Testis (tissue), 3 donors: ENCODE results near the gene PLLP. TPM values are rescaled to one million over a fixed set of nuclear protein-coding genes. Genes with fewer than 3 reads are reported as not detected.

Experiments
- DNase-seq: peaks from one replicate; pipeline ENCODE4 v3.0.0-alpha.2; 2019
- H3K27ac ChIP-seq, 2 donors: fragments of 200-600 bp; sonication (generic); one replicate each; pipeline ENCODE4 v1.5.1; 2019
- H3K27me3 ChIP-seq: fragments of 200-600 bp; sonication (generic); one replicate; pipeline ENCODE4 v1.5.1; 2019
- H3K36me3 ChIP-seq: fragments of 200-600 bp; sonication (generic); one replicate; pipeline ENCODE4 v1.5.1; 2017; ENCODE audit warnings: low read depth; ENCODE audit errors: missing control alignments
- H3K4me1 ChIP-seq: fragments of 200-600 bp; sonication (generic); one replicate; pipeline ENCODE4 v1.5.1; 2019
- H3K4me3 ChIP-seq, 2 donors: fragments of 200-600 bp; sonication (generic); one replicate each; pipeline ENCODE4 v1.5.1; 2017 to 2019
- H3K9me3 ChIP-seq: fragments of 200-600 bp; sonication (generic); one replicate; pipeline ENCODE4 v1.5.1; 2017
- POLR2A ChIP-seq: fragments of 450-650 bp; IDR thresholded peaks from one replicate; pipeline ENCODE4 v1.6.1; 2017; ENCODE audit warnings: antibody characterized with exemption, mild to moderate bottlenecking, moderate library complexity
- WGBS, 2 donors: methylation state at CpG; one replicate each; pipeline ENCODE4 v1.1.5; 2018; 5-methylcytosine and 5-hydroxymethylcytosine counted together
- intact Hi-C: fragments of 100-400 bp; cut with DNase I; formaldehyde crosslinking; loops from one replicate; pipeline ENCODE4 v1.15.1; 2023; ENCODE audit warnings: low total_unique reads
- polyA plus RNA-seq: library from polyadenylated mRNA; stranded (reverse); fragments of 350-450 nt; fragmentation: Illumina TruSeq; extraction: RNeasy Lipid Tissue Mini Kit (QIAGEN cat#74804); gene quantifications from one replicate; pipeline ENCODE4 v1.2.3, GENCODE V29; 2014; ENCODE audit warnings: low read depth, low replicate concordance; ENCODE audit not compliant: insufficient read depth
- total RNA-seq, 2 donors: library from RNA; depleted of rRNA; stranded (reverse); fragments of >200 nt; gene quantifications; one replicate each; pipeline ENCODE4 v1.2.3, GENCODE V29; 2016
- TF ChIP-seq, protein P1 (sequence below), 3 experiments: fragments of 450-650 bp in 2 of 3; fragments of 200-600 bp in 1 of 3; sonication (generic) in 1 of 3; IDR thresholded peaks; one replicate each; pipeline ENCODE4 v1.5.1; 2016 to 2019; ENCODE audit warnings: antibody characterized with exemption in 3 of 3, mild to moderate bottlenecking in 2 of 3, moderate library complexity in 1 of 3

The PLLP gene
- total and polyA plus RNA-seq, 3 donors from 2014 or later: 15.0 to 39.4 (median 36.1) TPM

DNA sequence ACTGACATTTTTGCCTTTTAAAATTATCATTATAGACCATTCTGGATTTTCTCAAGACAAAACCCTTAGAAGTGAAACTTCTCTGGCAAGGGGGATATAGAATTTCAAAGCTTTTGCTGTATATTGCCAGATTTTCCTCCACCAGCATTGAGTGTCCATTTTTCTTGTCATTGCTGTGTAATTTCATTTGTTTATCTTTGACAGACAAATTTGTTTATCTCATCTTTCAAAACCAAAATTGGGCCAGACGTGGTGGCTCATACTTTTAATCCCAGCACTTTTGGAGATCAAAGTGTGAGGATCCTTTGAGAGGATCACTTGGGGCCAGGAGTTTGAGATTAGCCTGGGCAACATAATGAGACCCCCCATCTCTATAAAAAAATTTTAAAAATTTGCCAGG lies 55.4 kb downstream of the PLLP start:
- H3K4me1 ChIP-seq: no peaks in the 10 kb centered on the region
- TF ChIP-seq, protein P1, sequence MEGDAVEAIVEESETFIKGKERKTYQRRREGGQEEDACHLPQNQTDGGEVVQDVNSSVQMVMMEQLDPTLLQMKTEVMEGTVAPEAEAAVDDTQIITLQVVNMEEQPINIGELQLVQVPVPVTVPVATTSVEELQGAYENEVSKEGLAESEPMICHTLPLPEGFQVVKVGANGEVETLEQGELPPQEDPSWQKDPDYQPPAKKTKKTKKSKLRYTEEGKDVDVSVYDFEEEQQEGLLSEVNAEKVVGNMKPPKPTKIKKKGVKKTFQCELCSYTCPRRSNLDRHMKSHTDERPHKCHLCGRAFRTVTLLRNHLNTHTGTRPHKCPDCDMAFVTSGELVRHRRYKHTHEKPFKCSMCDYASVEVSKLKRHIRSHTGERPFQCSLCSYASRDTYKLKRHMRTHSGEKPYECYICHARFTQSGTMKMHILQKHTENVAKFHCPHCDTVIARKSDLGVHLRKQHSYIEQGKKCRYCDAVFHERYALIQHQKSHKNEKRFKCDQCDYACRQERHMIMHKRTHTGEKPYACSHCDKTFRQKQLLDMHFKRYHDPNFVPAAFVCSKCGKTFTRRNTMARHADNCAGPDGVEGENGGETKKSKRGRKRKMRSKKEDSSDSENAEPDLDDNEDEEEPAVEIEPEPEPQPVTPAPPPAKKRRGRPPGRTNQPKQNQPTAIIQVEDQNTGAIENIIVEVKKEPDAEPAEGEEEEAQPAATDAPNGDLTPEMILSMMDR (IDR thresholded peaks at IDR 0.05): no peak
- no peak for TF ChIP-seq POLR2A

DNA sequence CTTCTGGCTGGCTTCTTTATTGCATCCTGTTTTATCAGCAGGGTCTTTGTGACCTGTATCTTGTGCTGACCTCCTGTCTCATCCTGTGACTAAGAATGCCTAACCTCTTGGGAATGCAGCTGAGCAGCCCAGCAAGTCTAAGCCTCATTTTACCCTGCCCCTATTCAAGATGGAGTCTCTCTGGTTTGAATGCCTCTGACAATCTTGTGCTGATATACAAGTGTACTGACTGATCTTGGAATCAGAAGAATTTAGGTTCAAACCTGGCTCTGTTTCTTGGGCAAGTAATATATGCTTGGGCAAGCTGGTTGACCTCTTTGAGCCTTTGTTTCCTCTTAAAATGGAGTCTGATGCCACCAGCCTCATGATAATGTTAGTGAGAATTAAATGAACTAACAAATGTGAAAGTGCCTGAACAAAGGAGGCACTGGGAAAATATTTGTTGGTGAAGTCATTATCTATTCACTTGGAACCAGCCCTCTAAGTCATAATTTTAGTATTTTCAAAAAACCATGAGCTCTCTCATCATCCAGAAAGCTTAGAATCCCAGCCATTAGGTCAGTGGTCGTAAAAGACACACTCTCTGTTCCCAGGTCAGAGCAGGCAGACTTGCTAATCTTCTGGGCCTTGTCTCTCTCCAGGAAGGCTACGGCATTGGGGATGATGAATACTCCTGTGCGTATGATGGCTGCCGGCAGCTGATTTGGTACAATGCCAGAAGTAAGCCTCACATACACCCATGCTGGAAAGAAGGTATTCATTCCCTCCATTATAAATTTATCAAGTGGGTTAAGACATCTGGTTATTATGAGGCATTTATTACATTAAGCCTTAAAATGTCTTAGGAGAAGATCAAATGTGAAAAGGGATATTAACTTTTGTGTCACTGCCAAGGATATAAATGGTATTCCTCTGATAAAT lies 57.5 kb downstream of the PLLP start:
- H3K27ac ChIP-seq: no peak overlapping the region

More for the DNA sequence above, 55.4 kb downstream of the PLLP start:
- H3K27me3 ChIP-seq: no peaks in the 10 kb centered on the region
- no peak for DNase-seq
- intact Hi-C loops: no loop called here
- H3K27ac ChIP-seq: no peak overlapping the region
- no peaks in the 10 kb centered on the region for H3K9me3 ChIP-seq
- WGBS, 2 donors: 82 to 94% methylated on average over 1 of the region's 1 CpG
- no peak overlapping the region for H3K4me3 ChIP-seq
- H3K36me3 ChIP-seq: no peaks in the 10 kb centered on the region

DNA sequence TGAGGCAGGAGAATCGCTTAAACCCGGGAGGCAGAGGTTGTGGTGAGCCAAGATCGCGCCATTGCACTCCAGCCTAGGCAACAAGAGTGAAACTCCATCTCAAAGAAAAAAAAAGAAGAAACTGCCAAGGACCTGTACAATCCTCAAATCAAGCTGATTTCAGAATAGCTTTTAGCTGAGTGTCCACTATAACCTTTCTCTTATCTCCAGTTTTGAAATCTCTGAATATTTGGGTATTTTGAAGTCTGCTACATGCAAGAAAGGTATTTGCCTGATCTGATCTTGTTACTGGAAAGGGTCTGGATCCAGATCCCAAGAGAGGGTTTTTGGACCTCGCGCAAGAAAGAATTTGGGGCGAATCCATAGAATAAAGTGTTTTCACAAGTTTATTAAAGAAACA lies 58.5 kb downstream of the PLLP start:
- H3K27me3 ChIP-seq: no peaks in the 10 kb centered on the region
- no peaks in the 10 kb centered on the region for H3K9me3 ChIP-seq
- H3K4me3 ChIP-seq: no peak overlapping the region
- no peak for DNase-seq
- 95 to 96% methylated on average over 7 of the region's 7 CpGs for WGBS, 2 donors
- no peaks in the 10 kb centered on the region for H3K36me3 ChIP-seq
- no peak overlapping the region for H3K27ac ChIP-seq
- no peak for TF ChIP-seq POLR2A
- TF ChIP-seq, protein P1 (IDR thresholded peaks at IDR 0.05): no peak
- H3K4me1 ChIP-seq: no peaks in the 10 kb centered on the region
- intact Hi-C loops: no loop called here

More for the DNA sequence above, 57.5 kb downstream of the PLLP start:
- intact Hi-C loops: no loop called here
- no peak for DNase-seq
- Histone ChIP-seq H3K9me3 (no peaks in the 10 kb centered on the region), H3K4me1 (no peaks in the 10 kb centered on the region), H3K36me3 (no peaks in the 10 kb centered on the region), H3K27me3 (no peaks in the 10 kb centered on the region), H3K4me3 (no peak overlapping the region)
- 80 to 95% methylated on average over 4 of the region's 4 CpGs for WGBS, 2 donors
- TF ChIP-seq, protein P1 (IDR thresholded peaks at IDR 0.05): no peak
- TF ChIP-seq POLR2A: no peak

DNA sequence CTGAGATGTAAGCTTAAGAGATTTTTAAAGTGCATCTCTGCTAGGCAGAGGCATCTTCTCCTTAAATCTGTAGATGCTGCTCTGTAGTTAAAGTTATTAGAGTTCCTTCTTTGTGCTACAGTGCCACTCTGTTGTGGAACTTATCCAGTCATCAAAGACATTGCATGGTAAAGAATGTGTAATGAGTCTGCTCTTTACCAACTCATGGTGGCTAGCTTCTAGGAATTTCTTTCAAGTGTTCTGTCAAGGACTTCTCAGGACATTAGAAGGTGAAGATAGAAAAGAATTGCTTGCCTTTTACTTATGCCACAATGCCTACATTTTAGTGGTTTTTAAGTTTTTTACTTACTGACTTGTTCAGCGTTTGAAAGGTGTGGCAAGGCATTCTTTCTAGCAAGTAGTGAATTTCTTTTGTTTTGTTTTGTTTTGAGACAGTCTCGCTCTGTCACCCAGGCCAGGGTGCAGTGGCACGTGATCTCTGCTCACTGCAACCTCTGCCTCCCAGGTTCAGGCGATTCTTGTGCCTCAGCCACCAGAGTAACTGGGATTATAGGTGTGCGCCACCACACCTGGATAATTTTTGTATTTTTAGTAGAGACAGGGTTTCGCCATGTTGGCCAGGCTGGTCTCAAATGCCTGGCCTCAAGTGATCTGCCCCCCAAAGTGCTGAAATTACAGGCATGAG lies 59.7 kb downstream of the PLLP start:
- no peak overlapping the region for H3K27ac ChIP-seq
- WGBS, 2 donors: 98% methylated on average over 6 of the region's 6 CpGs
- TF ChIP-seq, protein P1 (IDR thresholded peaks at IDR 0.05): no peak
- TF ChIP-seq POLR2A: no peak
- DNase-seq: no peak
- H3K27me3 ChIP-seq: no peaks in the 10 kb centered on the region
- intact Hi-C loops: no loop called here
- no peaks in the 10 kb centered on the region for H3K4me1 ChIP-seq
- H3K9me3 ChIP-seq: no peaks in the 10 kb centered on the region
- H3K36me3 ChIP-seq: no peaks in the 10 kb centered on the region
- no peak overlapping the region for H3K4me3 ChIP-seq
